Fibroblast of lung (primary cell): Measurements from ENCODE around the gene PTPN21.

ENCODE experiments used
- CTCF ChIP-seq, 2 donors: IDR thresholded peaks in 1 of 2; conservative IDR thresholded peaks in 1 of 2; 1 replicate in 1 of 2; 2 replicates in 1 of 2; pipeline ENCODE4 v1.5.1; 2011 to 2012; ENCODE audit warnings: low read length in 2 of 2, control low read depth in 1 of 2, inconsistent platforms in 1 of 2, low read depth in 1 of 2, mild to moderate bottlenecking in 1 of 2
- EZH2 ChIP-seq: IDR thresholded peaks from 2 replicates; pipeline ENCODE4 v1.5.1; 2012; ENCODE audit warnings: low read length, control low read depth, mild to moderate bottlenecking; ENCODE audit errors: missing control alignments

GRCh38 chr14:88488897-88489296 is 65.9 kb downstream of the PTPN21 start:
- TF ChIP-seq EZH2 (no peak), CTCF (conservative IDR thresholded peaks at IDR 0.05 in 1 of 2, IDR thresholded peaks at IDR 0.05 in 1 of 2; ENCODE audit: low read depth in 1 of 2, low read length in 2 of 2) (no peak)
